Thymus (tissue), 11 donors: ENCODE measurements around the gene AKAP12. TPM values are rescaled to one million over a fixed set of nuclear protein-coding genes. Genes with fewer than 3 reads are reported as not detected.

Source experiments
- DNase-seq, 9 donors: peaks; one replicate each; pipeline ENCODE4 v3.0.0-alpha.2; 2013; ENCODE audit warnings: low spot score in 9 of 9, low read depth in 6 of 9, missing footprints in 1 of 9
- H3K27ac ChIP-seq, 2 donors: one replicate each; pipeline ENCODE4 v1.5.1; 2013; ENCODE audit warnings: control low read depth in 1 of 2, low read depth in 1 of 2, low read length in 1 of 2, mild to moderate bottlenecking in 1 of 2, moderate library complexity in 1 of 2
- H3K27me3 ChIP-seq, 2 donors: one replicate each; pipeline ENCODE4 v1.5.1; 2013; ENCODE audit warnings: low read length in 1 of 2; ENCODE audit not compliant: control insufficient read depth in 2 of 2, insufficient read depth in 1 of 2
- H3K36me3 ChIP-seq, 2 donors: one replicate each; pipeline ENCODE4 v1.5.1; 2013; ENCODE audit warnings: low read length in 1 of 2, mild to moderate bottlenecking in 1 of 2, moderate library complexity in 1 of 2; ENCODE audit not compliant: control insufficient read depth in 2 of 2, insufficient read depth in 2 of 2
- H3K4me1 ChIP-seq, 2 donors: one replicate each; pipeline ENCODE4 v1.5.1; 2013; ENCODE audit warnings: low read length in 2 of 2; ENCODE audit not compliant: control insufficient read depth in 2 of 2, insufficient read depth in 2 of 2
- H3K4me3 ChIP-seq, 2 donors: one replicate each; pipeline ENCODE4 v1.5.1; 2013; ENCODE audit warnings: low read length in 2 of 2, control low read depth in 1 of 2, mild to moderate bottlenecking in 1 of 2
- H3K9me3 ChIP-seq, 2 donors: one replicate each; pipeline ENCODE4 v1.5.1; 2013; ENCODE audit warnings: low read length in 1 of 2, mild to moderate bottlenecking in 1 of 2; ENCODE audit not compliant: control insufficient read depth in 2 of 2, insufficient read depth in 1 of 2
- WGBS: extraction: QIAGEN DNeasy Blood & Tissue Kit; methylation state at CpG from one replicate; pipeline ENCODE4 v1.1.7; 2013; 5-methylcytosine and 5-hydroxymethylcytosine counted together
- polyA plus RNA-seq: library from polyadenylated mRNA; stranded (reverse); fragments of 200-250 nt; gene quantifications from one replicate; pipeline ENCODE4 v1.2.3, GENCODE V29; 2013
- total RNA-seq: library from RNA; stranded (reverse); fragments of 120-200 nt; gene quantifications from one replicate; pipeline ENCODE4 v1.2.4, GENCODE V29; 2013
- donor health status: healthy.

The AKAP12 gene
- total and polyA plus RNA-seq, 2 donors: 4.3 to 14.4 TPM

DNA sequence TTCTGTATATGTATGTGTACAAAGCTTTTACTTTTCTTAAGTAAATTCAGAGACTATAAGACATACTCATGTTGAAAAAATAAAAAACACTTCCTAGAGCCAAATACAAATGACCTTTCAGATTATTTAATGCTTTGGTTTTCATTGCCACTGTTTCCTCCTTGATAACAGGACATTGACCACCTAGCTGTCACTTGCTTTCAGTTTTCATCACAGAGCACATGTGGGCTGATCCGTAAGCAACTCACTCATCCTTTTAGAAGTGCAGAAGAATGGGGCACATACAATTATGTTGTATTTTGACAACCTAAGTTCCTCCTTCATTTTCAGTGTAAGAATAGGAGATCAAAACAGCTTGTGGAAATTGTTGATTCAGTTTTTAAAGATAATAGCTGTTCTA lies 145.4 kb downstream of the AKAP12 start:
- peaks cover 15 to 26% of the 10 kb centered on the region in 2 donors for H3K4me1 ChIP-seq
- H3K27ac ChIP-seq: no peak overlapping the region
- H3K36me3 ChIP-seq: peaks cover 0 to 21% of the 10 kb centered on the region in 2 donors
- H3K9me3 ChIP-seq: no peaks in the 10 kb centered on the region
- no peak for DNase-seq
- H3K27me3 ChIP-seq: no peaks in the 10 kb centered on the region
- no peak overlapping the region for H3K4me3 ChIP-seq
- 58% methylated on average over 1 of the region's 1 CpG for WGBS

DNA sequence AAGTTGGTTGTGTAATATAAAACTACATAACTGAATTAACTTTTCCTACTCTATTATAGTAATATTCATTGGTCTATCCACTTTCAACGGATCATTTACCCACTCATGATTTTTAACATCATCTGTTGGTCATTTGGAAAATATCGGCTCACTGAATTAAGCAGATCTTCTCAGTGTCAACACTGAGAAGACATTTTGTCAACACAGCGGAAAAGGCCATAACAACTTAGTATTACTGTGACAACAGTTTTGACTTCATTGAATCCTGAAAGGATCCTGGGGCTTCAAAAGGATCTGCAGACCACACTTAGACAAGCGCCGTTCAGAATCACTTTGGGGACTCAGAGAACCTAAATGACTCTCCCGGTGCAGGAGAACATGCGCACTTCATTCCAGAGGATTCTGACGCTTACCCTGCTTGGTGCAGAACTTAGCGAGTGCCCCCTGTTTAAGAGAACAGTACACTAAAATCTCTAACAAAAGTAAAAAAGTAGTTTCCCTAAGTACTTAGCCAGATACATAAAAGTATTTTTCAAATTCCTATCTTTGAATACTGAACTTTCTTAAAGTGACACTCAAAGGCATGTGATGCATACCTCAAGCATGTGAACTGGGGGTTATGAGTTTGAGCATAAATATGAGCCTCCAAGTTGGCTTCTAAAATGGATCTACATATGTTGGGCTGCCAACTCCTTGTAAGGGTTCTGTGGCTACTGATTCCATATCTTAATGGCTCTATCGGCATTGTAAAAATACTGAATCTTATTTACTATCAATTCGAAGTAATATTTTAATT lies 147.6 kb downstream of the AKAP12 start:
- H3K27ac ChIP-seq: no peak overlapping the region
- no peak for DNase-seq
- peaks cover 8 to 21% of the 10 kb centered on the region in 2 donors for H3K4me1 ChIP-seq
- peaks cover 0 to 21% of the 10 kb centered on the region in 2 donors for H3K36me3 ChIP-seq
- 97% methylated on average over 11 of the region's 11 CpGs for WGBS
- no peaks in the 10 kb centered on the region for H3K9me3 ChIP-seq
- no peaks in the 10 kb centered on the region for H3K27me3 ChIP-seq
- H3K4me3 ChIP-seq: no peak overlapping the region

DNA sequence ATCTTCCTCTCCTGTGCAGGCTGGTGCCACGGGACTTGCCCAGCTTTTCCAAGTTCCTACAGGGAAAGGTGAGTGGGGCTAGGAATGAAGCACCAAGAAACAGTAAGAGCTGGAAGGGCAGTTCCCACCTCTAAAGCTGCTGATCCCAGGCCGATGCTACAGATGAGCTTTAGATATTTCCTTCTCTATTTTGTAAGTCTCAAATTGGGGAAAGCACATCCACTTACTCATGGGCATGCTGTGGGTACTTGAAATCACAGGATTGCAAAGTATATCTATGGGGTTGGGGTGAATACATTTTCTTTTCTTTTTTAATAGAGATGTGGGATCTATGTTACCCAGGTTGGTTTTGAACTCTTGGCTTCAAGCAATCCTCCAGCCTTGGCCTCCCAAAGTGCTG lies 148.5 kb downstream of the AKAP12 start:
- Histone ChIP-seq H3K27ac (no peak overlapping the region), H3K4me1 (peaks cover 16 to 24% of the 10 kb centered on the region in 2 donors), H3K9me3 (no peaks in the 10 kb centered on the region), H3K36me3 (peaks cover 0 to 22% of the 10 kb centered on the region in 2 donors), H3K4me3 (no peak overlapping the region), H3K27me3 (no peaks in the 10 kb centered on the region)
- no peak for DNase-seq
- 97% methylated on average over 2 of the region's 2 CpGs for WGBS

DNA sequence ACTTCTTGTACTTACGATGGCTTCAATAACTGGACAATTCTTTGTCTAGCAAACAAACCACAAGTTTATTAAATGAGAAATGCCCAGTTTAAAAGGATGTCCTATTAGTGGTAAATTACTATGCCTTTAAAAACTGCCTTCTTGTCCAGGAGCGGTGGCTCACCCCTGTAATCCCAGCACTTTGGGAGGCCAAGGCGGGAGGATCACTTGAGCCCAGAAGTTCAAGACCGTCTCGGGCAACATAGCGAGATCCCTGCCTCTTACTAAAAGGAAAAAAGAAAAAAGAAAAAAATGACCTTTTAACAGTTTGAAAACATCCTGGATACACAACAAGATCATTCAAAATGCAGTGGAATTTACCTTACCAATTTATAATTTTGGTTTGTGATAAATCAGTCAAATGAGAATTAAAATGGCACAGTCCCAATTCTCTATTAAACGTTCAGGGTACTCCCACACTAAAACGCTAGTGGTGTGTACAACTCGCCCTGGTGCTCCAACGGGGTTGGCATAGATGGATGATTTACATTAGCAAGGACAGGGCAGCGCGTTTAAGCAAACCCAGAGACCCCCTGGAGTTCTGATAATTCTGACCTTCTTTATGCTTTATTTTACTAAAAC lies 149.3 kb downstream of the AKAP12 start:
- peak in 1 of 9 donors; percentile 10 for DNase-seq
- WGBS: 42% methylated on average over 12 of the region's 12 CpGs
- Histone ChIP-seq H3K27ac (peak overlapping the region; percentile 99 to 100), H3K4me3 (peak overlapping the region; percentile 95 to 99), H3K4me1 (peaks cover 20 to 32% of the 10 kb centered on the region in 2 donors), H3K27me3 (no peaks in the 10 kb centered on the region), H3K36me3 (peaks cover 0 to 23% of the 10 kb centered on the region in 2 donors), H3K9me3 (no peaks in the 10 kb centered on the region)

DNA sequence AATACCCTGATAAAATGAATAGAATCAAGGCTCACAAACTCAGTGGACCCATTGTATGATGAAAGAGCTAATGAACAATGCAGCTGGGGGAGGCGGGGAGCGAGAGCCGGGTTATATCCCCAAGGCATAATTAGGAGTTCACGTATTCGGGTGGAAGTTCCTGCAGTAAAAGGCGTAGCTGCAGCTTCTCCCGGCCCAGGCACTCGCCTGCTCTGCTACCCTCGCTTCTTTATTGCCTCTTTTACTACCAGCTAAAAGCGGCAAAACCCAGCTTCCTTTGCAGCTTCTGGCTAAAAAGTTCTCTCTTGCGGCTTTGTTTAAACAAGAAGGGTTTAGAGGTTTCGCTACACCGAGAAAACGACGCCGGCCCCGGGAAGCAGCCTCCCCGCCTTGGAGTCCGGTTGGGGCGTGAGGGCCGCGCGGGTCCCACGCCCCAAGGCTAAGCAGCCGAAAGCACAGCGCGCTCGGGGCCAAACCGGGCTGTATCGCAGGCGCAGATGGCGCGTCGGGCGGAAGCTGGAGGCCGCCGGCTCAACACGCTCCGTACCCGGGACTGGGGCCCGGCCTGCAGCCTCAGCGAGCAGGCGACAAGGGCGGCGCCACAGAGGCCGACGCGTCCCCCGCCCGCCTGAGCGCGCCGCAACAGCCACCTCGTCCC lies 150.0 kb downstream of the AKAP12 start:
- no peaks in the 10 kb centered on the region for H3K9me3 ChIP-seq
- DNase-seq: peak in 1 of 9 donors; percentile 47
- H3K4me3 ChIP-seq: peak overlapping the region; percentile 95 to 99
- WGBS: under 1% methylated on average over 54 of the region's 54 CpGs
- peak overlapping the region; percentile 99 to 100 for H3K27ac ChIP-seq
- H3K27me3 ChIP-seq: no peaks in the 10 kb centered on the region
- peaks cover 20 to 32% of the 10 kb centered on the region in 2 donors for H3K4me1 ChIP-seq
- peaks cover 0 to 17% of the 10 kb centered on the region in 2 donors for H3K36me3 ChIP-seq

DNA sequence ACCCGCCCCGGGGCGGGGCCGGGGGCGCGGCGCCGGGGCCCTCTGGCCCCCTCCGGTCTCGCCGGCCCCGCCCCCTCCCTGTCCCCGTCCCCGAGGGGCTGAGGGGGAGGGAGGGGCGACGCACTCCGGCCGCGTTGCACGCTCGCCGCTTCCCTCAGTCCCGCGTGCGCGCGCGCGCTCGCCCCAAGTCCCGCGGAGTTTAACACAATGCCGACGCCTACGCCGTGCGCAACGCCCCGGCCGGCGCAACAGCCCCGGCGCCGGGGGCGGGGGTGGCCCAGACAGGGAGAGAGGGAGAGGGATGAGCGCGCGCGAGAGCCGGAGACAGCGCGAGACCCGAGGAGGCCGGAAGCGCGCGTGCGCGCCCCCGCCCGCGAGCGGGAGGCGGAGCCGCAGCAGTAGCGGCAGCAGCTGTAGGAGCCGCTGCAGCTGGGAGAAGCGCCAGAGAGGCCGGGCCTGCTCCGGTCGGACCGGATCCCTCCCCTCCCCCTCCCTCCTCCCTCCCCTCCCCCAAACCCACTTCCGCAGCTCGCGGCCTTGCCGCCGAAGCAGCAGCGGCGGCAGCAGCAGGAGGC lies 150.6 kb downstream of the AKAP12 start:
- under 1% methylated on average over 79 of the region's 79 CpGs for WGBS
- Histone ChIP-seq H3K27ac (peak overlapping the region; percentile 99 to 100), H3K4me1 (peaks cover 20 to 33% of the 10 kb centered on the region in 2 donors), H3K27me3 (no peaks in the 10 kb centered on the region), H3K36me3 (peaks cover 0 to 18% of the 10 kb centered on the region in 2 donors), H3K4me3 (peak overlapping the region; percentile 66 to 99), H3K9me3 (no peaks in the 10 kb centered on the region)
- peak; percentile 95 to 100 (median 98) for DNase-seq

DNA sequence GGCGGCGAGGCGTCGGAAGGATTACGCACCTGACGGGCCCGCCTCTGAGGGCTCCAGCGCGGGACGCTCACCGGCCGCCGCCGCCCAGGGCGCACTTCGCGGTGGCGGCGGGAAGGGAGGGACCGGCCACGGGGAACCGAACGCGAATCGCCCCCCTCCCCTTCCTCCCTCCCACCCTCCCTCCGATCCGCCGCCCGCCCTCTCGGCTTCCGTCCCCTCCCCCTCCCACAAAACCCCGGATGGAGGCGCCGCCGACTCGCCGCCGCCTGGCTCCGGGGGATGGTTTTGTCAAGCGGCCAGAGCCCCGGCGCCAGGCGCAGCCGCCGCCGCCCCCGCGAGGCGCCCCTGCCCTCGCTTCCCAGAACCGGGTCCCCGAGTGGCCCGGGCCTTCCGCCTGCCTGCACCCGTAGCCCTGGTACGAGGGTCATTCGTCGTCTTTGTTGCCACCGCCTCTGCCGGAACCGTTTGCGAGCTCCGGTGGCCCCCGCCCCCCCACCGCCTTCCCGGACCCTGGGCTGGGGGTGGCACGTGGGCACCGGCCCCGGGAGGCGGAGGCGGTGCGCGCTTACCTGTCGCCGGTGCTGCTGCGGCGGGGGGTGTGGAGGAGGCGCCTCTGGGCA lies 151.2 kb downstream of the AKAP12 start:
- Histone ChIP-seq H3K36me3 (peaks cover 0 to 21% of the 10 kb centered on the region in 2 donors), H3K27ac (peak overlapping the region; percentile 99 to 100), H3K4me3 (peak overlapping the region; percentile 66 to 99), H3K27me3 (no peaks in the 10 kb centered on the region), H3K9me3 (no peaks in the 10 kb centered on the region), H3K4me1 (peaks cover 21 to 34% of the 10 kb centered on the region in 2 donors)
- under 1% methylated on average over 76 of the region's 78 CpGs for WGBS
- peak in 8 of 9 donors; percentile 55 to 92 (median 76) for DNase-seq

DNA sequence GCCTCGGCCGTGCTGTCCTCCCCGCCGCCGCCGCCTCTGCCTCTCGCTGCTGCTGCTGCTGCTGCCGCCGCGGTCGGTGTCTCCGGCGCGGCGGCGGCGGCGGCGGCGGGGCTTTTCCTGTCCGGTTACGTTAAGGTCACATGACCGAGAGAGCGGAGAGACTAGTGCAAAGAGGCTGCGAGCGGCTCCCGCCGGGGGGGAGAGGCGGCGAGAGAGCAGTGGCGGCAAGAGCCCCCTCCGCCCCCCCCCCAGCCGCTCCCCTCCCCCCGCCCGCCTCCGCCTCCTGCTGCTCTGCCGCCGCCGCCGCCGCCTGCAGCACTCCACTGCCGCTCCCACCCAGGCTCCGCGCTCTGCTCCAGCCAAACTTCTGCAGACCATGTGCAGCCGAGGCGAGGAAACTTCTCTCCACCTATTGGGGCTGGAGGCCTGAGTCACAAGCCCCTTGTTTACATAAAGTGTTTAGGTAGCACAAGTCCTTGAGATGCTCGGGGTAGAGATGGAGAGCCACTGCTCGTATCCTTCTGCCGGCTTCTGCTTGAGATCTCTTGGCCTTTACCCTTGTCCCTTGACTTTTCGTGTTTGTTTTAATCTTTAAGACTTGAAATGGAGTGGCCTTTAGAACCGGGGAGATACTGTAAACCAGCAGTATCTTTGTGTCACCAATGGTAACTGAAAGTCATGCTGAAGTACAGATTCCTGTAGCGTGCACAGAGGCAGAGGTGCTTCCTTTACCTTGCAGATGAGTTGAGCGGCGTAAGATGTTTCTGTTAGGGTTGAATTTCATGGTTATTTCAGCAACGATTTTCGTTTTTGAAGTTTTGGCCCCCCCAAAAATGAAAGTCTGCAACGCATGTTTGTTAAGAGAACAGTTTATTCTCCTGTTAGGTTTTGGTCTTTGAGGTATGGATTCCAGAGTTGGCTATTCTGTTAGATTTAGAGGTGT lies 152.0 kb downstream of the AKAP12 start, which contains the start of gene ZBTB2:
TSS of gene ZBTB2 (minus strand) at position 89 of the 943 bp plus-strand sequence. CDS start 17,922 bp downstream, outside the sequence.
- peak within 1 kb of the TSS; percentile 66 to 99 for H3K4me3 ChIP-seq
- peaks cover 21 to 34% of the 10 kb centered on the region in 2 donors for H3K4me1 ChIP-seq
- H3K27ac ChIP-seq: peak within 1 kb of the TSS; percentile 99 to 100
- no peaks in the 10 kb centered on the region for H3K9me3 ChIP-seq
- H3K36me3 ChIP-seq: peaks cover 0 to 25% of the 10 kb centered on the region in 2 donors
- WGBS: under 1% methylated on average over 57 of the region's 57 CpGs
- no peaks in the 10 kb centered on the region for H3K27me3 ChIP-seq
- DNase-seq: peak; percentile 40 to 80 (median 61)
